Neuronal stem cell (in vitro differentiated cells): ENCODE results near the gene DIAPH2.

Experiments used
- DNase-seq: peaks from one replicate; pipeline ENCODE4 v3.0.0-alpha.2; 2013; ENCODE audit warnings: low spot score
- H2AFZ ChIP-seq: one replicate; pipeline ENCODE4 v1.6.1; 2013; ENCODE audit warnings: mild to moderate bottlenecking, low read length, inconsistent platforms
- H2AK5ac ChIP-seq: 2 replicates; pipeline ENCODE4 v1.6.1; 2013; ENCODE audit warnings: low read depth, mild to moderate bottlenecking, inconsistent platforms, low read length, moderate library complexity, mixed read lengths
- H2BK120ac ChIP-seq: 2 replicates; pipeline ENCODE4 v1.6.1; 2013; ENCODE audit warnings: low read depth, mild to moderate bottlenecking, inconsistent platforms, low read length, moderate library complexity, mixed read lengths
- H2BK12ac ChIP-seq: one replicate; pipeline ENCODE4 v1.6.1; 2013; ENCODE audit warnings: low read length, inconsistent platforms
- H2BK15ac ChIP-seq: 2 replicates; pipeline ENCODE4 v1.6.1; 2013; ENCODE audit warnings: mild to moderate bottlenecking, low read length, inconsistent platforms, mixed read lengths
- H2BK5ac ChIP-seq: one replicate; pipeline ENCODE4 v1.6.1; 2013; ENCODE audit warnings: inconsistent platforms, mild to moderate bottlenecking, low read length, moderate library complexity
- H3K14ac ChIP-seq: one replicate; pipeline ENCODE4 v1.6.1; 2013; ENCODE audit warnings: low read length, inconsistent platforms
- H3K18ac ChIP-seq: 2 replicates; pipeline ENCODE4 v1.6.1; 2013; ENCODE audit warnings: low read length, inconsistent platforms
- H3K23ac ChIP-seq: 2 replicates; pipeline ENCODE4 v1.6.1; 2013; ENCODE audit warnings: low read depth, mild to moderate bottlenecking, mixed read lengths, low read length, inconsistent platforms; ENCODE audit not compliant: poor library complexity
- H3K27ac ChIP-seq: replicated peaks from 3 replicates; pipeline ENCODE4 v1.5.1; 2013; ENCODE audit warnings: low read length, inconsistent platforms
- H3K27me3 ChIP-seq, 3 experiments: 2 replicates each; pipeline ENCODE4 v1.6.1; 2013; ENCODE audit warnings: low read length in 3 of 3, mild to moderate bottlenecking in 2 of 3, inconsistent platforms in 1 of 3, low read depth in 1 of 3, mixed read lengths in 1 of 3, moderate library complexity in 1 of 3; ENCODE audit not compliant: control insufficient read depth in 3 of 3, insufficient read depth in 3 of 3
- H3K36me3 ChIP-seq, 2 donors: replicated peaks in 1 of 2; 2 replicates each; pipeline ENCODE4 v1.6.1; 2013; ENCODE audit warnings: low read length in 2 of 2; ENCODE audit not compliant: control insufficient read depth in 2 of 2, insufficient read depth in 2 of 2
- H3K4ac ChIP-seq: 2 replicates; pipeline ENCODE4 v1.6.1; 2013; ENCODE audit warnings: inconsistent platforms, mild to moderate bottlenecking, low read length, moderate library complexity
- H3K4me1 ChIP-seq, 2 donors: 1 replicate in 1 of 2; 2 replicates in 1 of 2; pipeline ENCODE4 v1.6.1; 2013; ENCODE audit warnings: low read length in 2 of 2, low read depth in 1 of 2; ENCODE audit not compliant: control insufficient read depth in 2 of 2, insufficient read depth in 1 of 2
- H3K4me2 ChIP-seq: one replicate; pipeline ENCODE4 v1.6.1; 2013; ENCODE audit warnings: mild to moderate bottlenecking, low read length, inconsistent platforms; ENCODE audit not compliant: insufficient read depth, poor library complexity, severe bottlenecking
- H3K4me3 ChIP-seq, 2 donors: 2 replicates each; pipeline ENCODE4 v1.5.1; 2013; ENCODE audit warnings: low read length in 2 of 2, mild to moderate bottlenecking in 2 of 2, inconsistent platforms in 1 of 2, moderate library complexity in 1 of 2
- H3K79me1 ChIP-seq: one replicate; pipeline ENCODE4 v1.6.1; 2013; ENCODE audit warnings: low read depth, mild to moderate bottlenecking, inconsistent platforms, low read length, moderate library complexity
- H3K9ac ChIP-seq: one replicate; pipeline ENCODE4 v1.6.1; 2013; ENCODE audit warnings: mild to moderate bottlenecking, low read depth, low read length, inconsistent platforms; ENCODE audit not compliant: poor library complexity
- H3K9me3 ChIP-seq, 2 donors: replicated peaks in 1 of 2; 2 replicates each; pipeline versions ENCODE3 to v1.6.1; 2013; ENCODE audit warnings: low read length in 2 of 2, mild to moderate bottlenecking in 2 of 2, inconsistent platforms in 1 of 2, low read depth in 1 of 2, mixed read lengths in 1 of 2, moderate library complexity in 1 of 2; ENCODE audit not compliant: control insufficient read depth in 2 of 2, insufficient read depth in 1 of 2
- H4K8ac ChIP-seq: one replicate; pipeline ENCODE4 v1.6.1; 2013; ENCODE audit warnings: low read depth, mild to moderate bottlenecking, inconsistent platforms, low read length, moderate library complexity
- H4K91ac ChIP-seq: one replicate; pipeline ENCODE4 v1.6.1; 2013; ENCODE audit warnings: low read length, low read depth, mild to moderate bottlenecking, inconsistent platforms; ENCODE audit not compliant: poor library complexity
- WGBS, 2 donors: extraction: QIAGEN DNeasy Blood & Tissue Kit; methylation state at CpG; one replicate each; pipeline ENCODE4 v1.1.7; 2013; ENCODE audit warnings: missing lambda C conversion rate in 2 of 2, mixed read lengths in 1 of 2; ENCODE audit not compliant: insufficient read length in 2 of 2, insufficient replicate concordance in 1 of 2; ENCODE audit errors: extremely low coverage in 2 of 2; 5-methylcytosine and 5-hydroxymethylcytosine counted together

Gene DIAPH2

GRCh38 chrX:97322401-97322800, 637.8 kb downstream of the DIAPH2 start:
- DNase-seq, result no peak
- H3K23ac ChIP-seq, result no peak overlapping the region
- no peak overlapping the region for H4K8ac ChIP-seq
- H3K4me3 ChIP-seq, result no peak overlapping the region
- H3K27me3 ChIP-seq, result no peaks in the 10 kb centered on the region
- no peak overlapping the region for H2BK5ac ChIP-seq
- no peak overlapping the region for H2AK5ac ChIP-seq
- no peaks in the 10 kb centered on the region for H3K36me3 ChIP-seq
- no peak overlapping the region for H2AFZ ChIP-seq
- no peak overlapping the region for H3K14ac ChIP-seq
- no peak overlapping the region for H3K18ac ChIP-seq
- no peak overlapping the region for H2BK120ac ChIP-seq
- H2BK15ac ChIP-seq, result no peak overlapping the region
- H4K91ac ChIP-seq, result no peak overlapping the region
- no peak overlapping the region for H3K27ac ChIP-seq
- no peak overlapping the region for H3K4ac ChIP-seq
- H3K4me2 ChIP-seq, result no peak overlapping the region
- H3K79me1 ChIP-seq, result no peaks in the 10 kb centered on the region
- H3K9ac ChIP-seq, result no peak overlapping the region
- H3K9me3 ChIP-seq, result no peaks in the 10 kb centered on the region
- no peak overlapping the region for H2BK12ac ChIP-seq
- H3K4me1 ChIP-seq, result no peaks in the 10 kb centered on the region

GRCh38 chrX:97326456-97326855, 641.8 kb downstream of the DIAPH2 start:
- no peak for DNase-seq
- no peak overlapping the region for H3K4me2 ChIP-seq
- H4K8ac ChIP-seq, result no peak overlapping the region
- no peaks in the 10 kb centered on the region for H3K79me1 ChIP-seq
- no peak overlapping the region for H3K9ac ChIP-seq
- H2AFZ ChIP-seq, result no peak overlapping the region
- no peak overlapping the region for H2BK5ac ChIP-seq
- H2AK5ac ChIP-seq, result no peak overlapping the region
- no peaks in the 10 kb centered on the region for H3K9me3 ChIP-seq
- H3K4me1 ChIP-seq, result no peaks in the 10 kb centered on the region
- H3K4ac ChIP-seq, result no peak overlapping the region
- no peak overlapping the region for H4K91ac ChIP-seq
- no peaks in the 10 kb centered on the region for H3K27me3 ChIP-seq
- H3K27ac ChIP-seq, result no peak overlapping the region
- no peak overlapping the region for H2BK15ac ChIP-seq
- H2BK12ac ChIP-seq, result no peak overlapping the region
- H3K4me3 ChIP-seq, result no peak overlapping the region
- no CpG with 5 or more reads among the region's 2 CpGs for WGBS, 2 donors
- H3K14ac ChIP-seq, result no peak overlapping the region
- no peak overlapping the region for H3K18ac ChIP-seq
- H2BK120ac ChIP-seq, result no peak overlapping the region
- no peak overlapping the region for H3K23ac ChIP-seq
- H3K36me3 ChIP-seq, result no peaks in the 10 kb centered on the region

GRCh38 chrX:97328853-97329390, 644.3 kb downstream of the DIAPH2 start:
- Histone ChIP-seq H3K14ac (no peak overlapping the region), H3K9me3 (no peaks in the 10 kb centered on the region), H3K4me1 (no peaks in the 10 kb centered on the region), H3K4ac (no peak overlapping the region), H3K36me3 (no peaks in the 10 kb centered on the region), H2BK12ac (no peak overlapping the region), H3K79me1 (no peaks in the 10 kb centered on the region), H3K27ac (no peak overlapping the region), H3K18ac (no peak overlapping the region), H3K4me2 (no peak overlapping the region), H2AFZ (no peak overlapping the region), H3K4me3 (no peak overlapping the region), H3K9ac (no peak overlapping the region), H2AK5ac (no peak overlapping the region), H4K91ac (no peak overlapping the region), H2BK5ac (no peak overlapping the region), H2BK15ac (no peak overlapping the region), H3K27me3 (no peaks in the 10 kb centered on the region), H2BK120ac (no peak overlapping the region), H4K8ac (no peak overlapping the region), H3K23ac (no peak overlapping the region)
- no peak for DNase-seq
- WGBS, 2 donors, result no CpG with 5 or more reads among the region's 1 CpG

- no peaks in the 10 kb centered on the region for H3K9me3 ChIP-seq
- no peak overlapping the region for H2BK15ac ChIP-seq
- H3K4me2 ChIP-seq, result no peak overlapping the region
- H3K9ac ChIP-seq, result no peak overlapping the region
- H3K4me3 ChIP-seq, result no peak overlapping the region
- no peaks in the 10 kb centered on the region for H3K79me1 ChIP-seq
- DNase-seq, result no peak
- H2BK120ac ChIP-seq, result no peak overlapping the region
- H3K14ac ChIP-seq, result no peak overlapping the region
- no peak overlapping the region for H3K23ac ChIP-seq
- H2BK12ac ChIP-seq, result no peak overlapping the region
- no peak overlapping the region for H4K8ac ChIP-seq
- H4K91ac ChIP-seq, result no peak overlapping the region
- WGBS, 2 donors, result no CpG with 5 or more reads among the region's 1 CpG
- H3K36me3 ChIP-seq, result no peaks in the 10 kb centered on the region
- no peak overlapping the region for H2AFZ ChIP-seq
- no peak overlapping the region for H2AK5ac ChIP-seq
- H3K4ac ChIP-seq, result no peak overlapping the region
- no peak overlapping the region for H3K27ac ChIP-seq
- H3K4me1 ChIP-seq, result no peaks in the 10 kb centered on the region
- no peaks in the 10 kb centered on the region for H3K27me3 ChIP-seq
- no peak overlapping the region for H3K18ac ChIP-seq
- no peak overlapping the region for H2BK5ac ChIP-seq
These were observed 645.5 kb downstream of the DIAPH2 start for GRCh38 chrX:97330151-97330550.
